Measurements from ENCODE around the gene TMED8. TPM values are rescaled to one million over a fixed set of nuclear protein-coding genes. Genes with fewer than 3 reads are reported as not detected.
A peak's percentile ranks its signal among the peaks of the same experiment; 100 is the strongest.

TMED8 gene
- total and polyA plus RNA-seq, 10 of the 15 experiments (the other 5 are each of a cell fraction or from before 2014, with no cell fraction given) = 7.3 to 39.1 (median 26.1) TPM

- no peak for TF ChIP-seq MYC (IDR thresholded peaks at IDR 0.05; ENCODE audit: insufficient read depth, insufficient read length, insufficient replicate concordance, low read length, severe bottlenecking)
Measured at GRCh38 chr14:77322951-77323350, 53.9 kb downstream of the TMED8 start (continued).

- DNase-seq (ENCODE audit: low read depth, low spot score) = no peak
- Histone ChIP-seq H3K4me3 (peak overlapping the region; percentile 98), H2AFZ (ENCODE audit: control insufficient read depth, low read depth, low read length) (peak overlapping the region; percentile 27), H3K36me3 (ENCODE audit: control insufficient read depth in 2 of 2, insufficient read depth in 2 of 2, low read length in 1 of 2) (no peaks in the 10 kb centered on the region), H3K79me2 (ENCODE audit: control insufficient read depth, insufficient read depth, low read length) (peaks cover 5% of the 10 kb centered on the region; the same call in 1 of the 2 replicates), H3K4me1 (ENCODE audit: control insufficient read depth, insufficient read depth, low read length) (peaks cover 4% of the 10 kb centered on the region; the same call in 1 of the 2 replicates), H3K27me3 (replicated peaks in 1 of 2; ENCODE audit: control insufficient read depth in 2 of 2, insufficient read depth in 2 of 2, low read length in 1 of 2) (no peaks in the 10 kb centered on the region), H3K27ac (ENCODE audit: control insufficient read depth, insufficient read depth) (peak overlapping the region; percentile 98), H3K4me2 (ENCODE audit: control insufficient read depth, insufficient read depth) (peak overlapping the region; percentile 70), H3K9me3 (replicated peaks; ENCODE audit: control insufficient read depth, insufficient read depth, low read length) (no peaks in the 10 kb centered on the region), H3K9ac (ENCODE audit: control insufficient read depth, insufficient read depth, low read length) (peak overlapping the region; percentile 94), H4K20me1 (ENCODE audit: control insufficient read depth, insufficient read depth) (no peaks in the 10 kb centered on the region)
- in situ Hi-C loops (cut with MboI) (no loop called here), intact Hi-C loops (cut with micrococcal nuclease; ENCODE audit: unreplicated experiment) (loop anchor here (5.0 kb wide), 1 partner anchor 220 kb away; no protein-coding TSS in a partner anchor)
- no TSS peak for BruUV-seq (replicated peaks)
- ChIA-PET POLR2A (interaction anchor here (0.6 to 2.2 kb wide), 6 partner anchors 25 to 1799 kb away, joined by 4 to 12 read pairs (median 6); partner anchors contain the start of genes AHSA1 and VIPAS39), SMC1A (ENCODE audit: uncharacterized antibody, unreplicated experiment) (interaction anchor here (0.6 to 1.5 kb wide), 4 partner anchors 52 to 185 kb away, joined by 3 to 6 read pairs (median 4); partner anchors contain the start of genes SAMD15 and TMED8), CTCF (interaction anchor here (0.6 to 1.7 kb wide), 5 partner anchors 8 to 137 kb away, joined by 3 to 10 read pairs (median 3); partner anchors contain the start of genes SAMD15 and TMED8), RAD21 (ENCODE audit: unreplicated experiment) (interaction anchor here (1.4 to 2.3 kb wide), 4 partner anchors 18 to 137 kb away, joined by 5 to 21 read pairs (median 9); partner anchors contain the start of genes AHSA1, SAMD15, TMED8 and VIPAS39)
- no peak for TF ChIP-seq KLF5 (IDR thresholded peaks at IDR 0.05; ENCODE audit: partially characterized antibody)
- no peak for TF ChIP-seq NFYB (IDR thresholded peaks at IDR 0.05; ENCODE audit: insufficient read depth, low read depth, low read length)
- no peak for TF ChIP-seq RB1 (IDR thresholded peaks at IDR 0.05; ENCODE audit: borderline replicate concordance)
- TF ChIP-seq JUNB (IDR thresholded peaks at IDR 0.05) = no peak
- ATAC-seq = no peak
- WGBS (ENCODE audit: insufficient coverage, insufficient replicate concordance, low lambda C conversion rate, missing lambda C conversion rate) = 10% methylated on average over 5 of the region's 5 CpGs
- peak; percentile 27 for FAIRE-seq
Measured at GRCh38 chr14:77322250-77322902, 54.5 kb downstream of the TMED8 start.
